HepG2 (cell line): ENCODE measurements around the gene ITPK1. TPM values are rescaled to one million over a fixed set of nuclear protein-coding genes. Genes with fewer than 3 reads are reported as not detected.

ENCODE experiments used
- BHLHE40 ChIP-seq: IDR thresholded peaks from 2 replicates; pipeline ENCODE4 v1.6.1; 2011; ENCODE audit warnings: low read length, improper control_type of control experiment
- FOSL2 ChIP-seq: sonication (generic); formaldehyde crosslinking; IDR thresholded peaks from 2 replicates; pipeline ENCODE4 v1.4.0; 2020; ENCODE audit warnings: missing genetic modification reagents
- HDAC1 ChIP-seq: sonication (generic); formaldehyde crosslinking; IDR thresholded peaks from 2 replicates; pipeline ENCODE4 v1.5.1; 2020; ENCODE audit warnings: mild to moderate bottlenecking, missing genetic modification reagents
- HMGXB4 ChIP-seq, 2 experiments: sonication (generic) in 1 of 2; formaldehyde crosslinking in 1 of 2; IDR thresholded peaks; 2 replicates each; pipeline versions ENCODE4 v1.4.0 to v1.6.1; 2018 to 2020; ENCODE audit warnings: missing genetic modification reagents in 2 of 2, borderline replicate concordance in 1 of 2, low read depth in 1 of 2, mild to moderate bottlenecking in 1 of 2, missing biosample characterization in 1 of 2
- HOXA3 ChIP-seq: sonication (generic); formaldehyde crosslinking; IDR thresholded peaks from 2 replicates; pipeline ENCODE4 v1.5.0; 2020; ENCODE audit warnings: missing genetic modification reagents
- MNT ChIP-seq: fragments of 450-650 bp; IDR thresholded peaks from 2 replicates; pipeline ENCODE4 v1.6.1; 2016
- MTA3 ChIP-seq: sonication (generic); formaldehyde crosslinking; IDR thresholded peaks from 2 replicates; pipeline ENCODE4 v1.4.0; 2020; ENCODE audit warnings: missing genetic modification reagents
- NR2F2 ChIP-seq: IDR thresholded peaks from 2 replicates; pipeline ENCODE4 v1.6.1; 2012; ENCODE audit warnings: low read depth, inconsistent platforms, borderline replicate concordance
- SMAD3 ChIP-seq: sonication (generic); formaldehyde crosslinking; IDR thresholded peaks from 2 replicates; pipeline ENCODE4 v1.4.0; 2020; ENCODE audit warnings: missing genetic modification reagents
- TEAD3 ChIP-seq: optimal IDR thresholded peaks from 2 replicates; pipeline ENCODE3; 2016; ENCODE audit warnings: borderline replicate concordance
- TGIF2 ChIP-seq: IDR thresholded peaks from 2 replicates; pipeline ENCODE4 v1.6.1; 2016; ENCODE audit warnings: control low read depth, missing compliant biosample characterization
- ZNF687 ChIP-seq: sonication (generic); formaldehyde crosslinking; IDR thresholded peaks from 2 replicates; pipeline ENCODE4 v1.5.1; 2020; ENCODE audit warnings: mild to moderate bottlenecking, missing genetic modification reagents, moderate library complexity
- ZNF790 ChIP-seq: sonication (generic); formaldehyde crosslinking; IDR thresholded peaks from 2 replicates; pipeline ENCODE4 v1.8.0; 2022; ENCODE audit warnings: missing genetic modification reagents, mild to moderate bottlenecking, borderline replicate concordance
- polyA plus RNA-seq, 8 experiments: library from polyadenylated mRNA; depleted of rRNA in 3 of 8; stranded (reverse) in 7 of 8; unstranded in 1 of 8; fragments of >200 nt; fragmentation: Illumina TruSeq in 4 of 8; extraction: Trizol in 4 of 8; gene quantifications; 2 replicates each; pipeline versions ENCODE4 v1.2.1 to v1.2.3, GENCODE V29; 2011 to 2016; ENCODE audit warnings: low read depth in 4 of 8, missing spikeins in 1 of 8, mixed read lengths in 1 of 8; ENCODE audit not compliant: insufficient read depth in 1 of 8
- total RNA-seq, 5 experiments: library from RNA; depleted of rRNA; stranded (reverse); fragments of >200 nt; fragmentation: Illumina TruSeq; extraction: Trizol; gene quantifications; 2 replicates each; pipeline ENCODE4 v1.2.3, GENCODE V29; 2016; ENCODE audit warnings: low read depth in 1 of 5
- TF ChIP-seq, protein P1 (sequence below): sonication (generic); formaldehyde crosslinking; conservative IDR thresholded peaks from 2 replicates; pipeline ENCODE4 v1.4.0; 2020; ENCODE audit warnings: missing genetic modification reagents
- TF ChIP-seq, protein P2 (sequence below): IDR thresholded peaks from 2 replicates; pipeline ENCODE4 v1.6.1; 2016; ENCODE audit warnings: control low read depth
- TF ChIP-seq, protein P3 (sequence below): IDR thresholded peaks from 2 replicates; pipeline ENCODE4 v1.6.1; 2012; ENCODE audit warnings: inconsistent platforms

Gene ITPK1
- total and polyA plus RNA-seq, 2 of the 13 experiments (the other 11 are each of a cell fraction or from before 2014, with no cell fraction given), result 20.5 to 47.5 TPM

- TF ChIP-seq MNT (peak; percentile 19; the same call in 1 of the 2 replicates), BHLHE40 (0 out of 2 replicates have a peak, but pooled peaks have one; percentile 28), ZNF790 (CRISPR knock-in tag) (no peak), TEAD3 (peak; percentile 0), MTA3 (no peak), ZNF687 (peak; percentile 56), SMAD3 (CRISPR knock-in tag) (no peak), HMGXB4 (CRISPR knock-in tag; IDR thresholded peaks at IDR 0.05; ENCODE audit: borderline replicate concordance in 1 of 2, low read depth in 1 of 2) (no peak), HOXA3 (peak; percentile 16; the same call in 1 of the 2 replicates), NR2F2 (no peak), TGIF2 (CRISPR knock-in tag) (peak; percentile 89), HDAC1 (peak; percentile 47; the same call in 1 of the 2 replicates), FOSL2 (CRISPR knock-in tag) (peak; percentile 37; the same call in 1 of the 2 replicates)
- TF ChIP-seq, protein P1, sequence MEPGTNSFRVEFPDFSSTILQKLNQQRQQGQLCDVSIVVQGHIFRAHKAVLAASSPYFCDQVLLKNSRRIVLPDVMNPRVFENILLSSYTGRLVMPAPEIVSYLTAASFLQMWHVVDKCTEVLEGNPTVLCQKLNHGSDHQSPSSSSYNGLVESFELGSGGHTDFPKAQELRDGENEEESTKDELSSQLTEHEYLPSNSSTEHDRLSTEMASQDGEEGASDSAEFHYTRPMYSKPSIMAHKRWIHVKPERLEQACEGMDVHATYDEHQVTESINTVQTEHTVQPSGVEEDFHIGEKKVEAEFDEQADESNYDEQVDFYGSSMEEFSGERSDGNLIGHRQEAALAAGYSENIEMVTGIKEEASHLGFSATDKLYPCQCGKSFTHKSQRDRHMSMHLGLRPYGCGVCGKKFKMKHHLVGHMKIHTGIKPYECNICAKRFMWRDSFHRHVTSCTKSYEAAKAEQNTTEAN, result peak; percentile 94
- TF ChIP-seq, protein P2, sequence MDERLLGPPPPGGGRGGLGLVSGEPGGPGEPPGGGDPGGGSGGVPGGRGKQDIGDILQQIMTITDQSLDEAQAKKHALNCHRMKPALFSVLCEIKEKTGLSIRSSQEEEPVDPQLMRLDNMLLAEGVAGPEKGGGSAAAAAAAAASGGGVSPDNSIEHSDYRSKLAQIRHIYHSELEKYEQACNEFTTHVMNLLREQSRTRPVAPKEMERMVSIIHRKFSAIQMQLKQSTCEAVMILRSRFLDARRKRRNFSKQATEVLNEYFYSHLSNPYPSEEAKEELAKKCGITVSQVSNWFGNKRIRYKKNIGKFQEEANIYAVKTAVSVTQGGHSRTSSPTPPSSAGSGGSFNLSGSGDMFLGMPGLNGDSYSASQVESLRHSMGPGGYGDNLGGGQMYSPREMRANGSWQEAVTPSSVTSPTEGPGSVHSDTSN (CRISPR knock-in tag), result 0 out of 2 replicates have a peak, but pooled peaks have one; percentile 26
- TF ChIP-seq, protein P3, sequence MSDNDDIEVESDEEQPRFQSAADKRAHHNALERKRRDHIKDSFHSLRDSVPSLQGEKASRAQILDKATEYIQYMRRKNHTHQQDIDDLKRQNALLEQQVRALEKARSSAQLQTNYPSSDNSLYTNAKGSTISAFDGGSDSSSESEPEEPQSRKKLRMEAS, result peak; percentile 52; the same call in 1 of the 2 replicates
- TF ChIP-seq, all 625 proteins: peak for 36
Measured at GRCh38 chr14:93010522-93011140, 105.1 kb downstream of the ITPK1 start (continued).
